ENCODE data around the gene SCAMP4. TPM values are rescaled to one million over a fixed set of nuclear protein-coding genes. Genes with fewer than 3 reads are reported as not detected.
"Not testable (repeated sequence)": the region's sequence is repeated elsewhere in the genome, so short reads cannot be mapped to it uniquely, and the experiment has no call there.

The SCAMP4 gene
- total RNA-seq, 1 experiment from 2014 or later: 63.3 TPM

GRCh38 chr19:1876496-1877279 lies 28.5 kb upstream of the SCAMP4 start:
- H3K27me3 ChIP-seq (ENCODE audit: insufficient read depth, low read length); H2AFZ ChIP-seq (ENCODE audit: low read depth, low read length, poor library complexity, severe bottlenecking); H3K9me2 ChIP-seq (ENCODE audit: insufficient read depth); RAD21 ChIA-PET (ENCODE audit: low non-redundant PET in 1 of 2, low total read pairs in 2 of 2, uncharacterized antibody in 2 of 2, unreplicated experiment in 2 of 2); DNase-seq (ENCODE audit: low read depth, low spot score); BruUV-seq (replicated peaks); H3K9me3 ChIP-seq (ENCODE audit: control insufficient read depth in 1 of 2, insufficient read depth in 1 of 2, low read depth in 1 of 2, low read length in 2 of 2); H3K36me3 ChIP-seq (ENCODE audit: control insufficient read depth in 1 of 2, insufficient read depth in 2 of 2, low read length in 2 of 2); intact Hi-C loops (cut with micrococcal nuclease): not testable (repeated sequence)
- peak overlapping the region; percentile 95 for H3K9ac ChIP-seq (ENCODE audit: low read length)
- CTCF ChIA-PET: interaction anchor here (0.7 to 3.3 kb wide), 4 partner anchors 10 to 53 kb away, joined by 3 to 12 read pairs (median 3); no protein-coding TSS in a partner anchor
- peaks cover 12 to 20% of the 10 kb centered on the region in 2 experiments for H3K4me1 ChIP-seq (ENCODE audit: control insufficient read depth in 1 of 2, insufficient read depth in 2 of 2, low read length in 2 of 2)
- ATAC-seq: peak; percentile 53
- H3K4me3 ChIP-seq (replicated peaks in 1 of 2; ENCODE audit: low read depth in 1 of 2, low read length in 2 of 2): peak overlapping the region; percentile 76 to 95
- TF ChIP-seq CTCF (IDR thresholded peaks at IDR 0.05 in 2 of 3, conservative IDR thresholded peaks at IDR 0.05 in 1 of 3; ENCODE audit: borderline replicate concordance in 1 of 3, insufficient read depth in 1 of 3, low read depth in 2 of 3, low read length in 2 of 3): peak in 1 of 3 experiments; percentile 30; a peak in 2 of 6 replicates
- H3K79me2 ChIP-seq (ENCODE audit: insufficient read depth, low read length): peaks cover 50% of the 10 kb centered on the region
- peak overlapping the region; percentile 98 for H3K4me2 ChIP-seq (ENCODE audit: low read length)
- POLR2A ChIA-PET: interaction anchor here (0.8 to 1.1 kb wide), 4 partner anchors 10 to 29 kb away, joined by 3 to 10 read pairs (median 5); partner anchors contain the start of genes ADAT3 and SCAMP4
- peaks cover 11% of the 10 kb centered on the region; the same call in 1 of the 2 replicates for H4K20me1 ChIP-seq (ENCODE audit: insufficient read depth)
- H3K27ac ChIP-seq (ENCODE audit: low read depth, low read length): peak overlapping the region; percentile 95

GRCh38 chr19:1877280-1877660 lies 27.9 kb upstream of the SCAMP4 start:
- Histone ChIP-seq H3K79me2 (ENCODE audit: insufficient read depth, low read length) (peaks cover 53% of the 10 kb centered on the region), H4K20me1 (ENCODE audit: insufficient read depth) (peaks cover 11% of the 10 kb centered on the region; the same call in 1 of the 2 replicates), H3K4me1 (ENCODE audit: control insufficient read depth in 1 of 2, insufficient read depth in 2 of 2, low read length in 2 of 2) (peaks cover 12 to 20% of the 10 kb centered on the region in 2 experiments)
- DNase-seq (ENCODE audit: low read depth, low spot score); H3K27me3 ChIP-seq (ENCODE audit: insufficient read depth, low read length); H3K9me3 ChIP-seq (ENCODE audit: control insufficient read depth in 1 of 2, insufficient read depth in 1 of 2, low read depth in 1 of 2, low read length in 2 of 2); H3K9me2 ChIP-seq (ENCODE audit: insufficient read depth); intact Hi-C loops (cut with micrococcal nuclease); H3K4me3 ChIP-seq (replicated peaks in 1 of 2; ENCODE audit: low read depth in 1 of 2, low read length in 2 of 2); H3K4me2 ChIP-seq (ENCODE audit: low read length); H3K36me3 ChIP-seq (ENCODE audit: control insufficient read depth in 1 of 2, insufficient read depth in 2 of 2, low read length in 2 of 2); H3K9ac ChIP-seq (ENCODE audit: low read length); BruUV-seq (replicated peaks); RAD21 ChIA-PET (ENCODE audit: low non-redundant PET in 1 of 2, low total read pairs in 2 of 2, uncharacterized antibody in 2 of 2, unreplicated experiment in 2 of 2); H3K27ac ChIP-seq (ENCODE audit: low read depth, low read length); H2AFZ ChIP-seq (ENCODE audit: low read depth, low read length, poor library complexity, severe bottlenecking); ATAC-seq; POLR2A ChIA-PET: not testable (repeated sequence)
- CTCF ChIA-PET: interaction anchor here (3.3 kb wide), 1 partner anchor 13 kb away, joined by 12 read pairs; no protein-coding TSS in a partner anchor

GRCh38 chr19:1878583-1878982 lies 26.6 kb upstream of the SCAMP4 start:
- BruUV-seq (replicated peaks); intact Hi-C loops (cut with micrococcal nuclease): not testable (repeated sequence)

GRCh38 chr19:1879982-1880381 lies 25.2 kb upstream of the SCAMP4 start:
- H3K4me1 ChIP-seq (ENCODE audit: control insufficient read depth in 1 of 2, insufficient read depth in 2 of 2, low read length in 2 of 2): peaks cover 14 to 31% of the 10 kb centered on the region in 2 experiments; a peak in 3 of 4 replicates
- POLR2A ChIA-PET; H3K9me2 ChIP-seq (ENCODE audit: insufficient read depth); H2AFZ ChIP-seq (ENCODE audit: low read depth, low read length, poor library complexity, severe bottlenecking); CTCF ChIA-PET; H3K4me2 ChIP-seq (ENCODE audit: low read length); H3K9ac ChIP-seq (ENCODE audit: low read length); H3K36me3 ChIP-seq (ENCODE audit: control insufficient read depth in 1 of 2, insufficient read depth in 2 of 2, low read length in 2 of 2); DNase-seq (ENCODE audit: low read depth, low spot score); H4K20me1 ChIP-seq (ENCODE audit: insufficient read depth); intact Hi-C loops (cut with micrococcal nuclease); H3K27ac ChIP-seq (ENCODE audit: low read depth, low read length); RAD21 ChIA-PET (ENCODE audit: low non-redundant PET in 1 of 2, low total read pairs in 2 of 2, uncharacterized antibody in 2 of 2, unreplicated experiment in 2 of 2); H3K27me3 ChIP-seq (ENCODE audit: insufficient read depth, low read length); H3K9me3 ChIP-seq (ENCODE audit: control insufficient read depth in 1 of 2, insufficient read depth in 1 of 2, low read depth in 1 of 2, low read length in 2 of 2); BruUV-seq (replicated peaks); ATAC-seq; H3K4me3 ChIP-seq (replicated peaks in 1 of 2; ENCODE audit: low read depth in 1 of 2, low read length in 2 of 2): not testable (repeated sequence)
- H3K79me2 ChIP-seq (ENCODE audit: insufficient read depth, low read length): peaks cover 53% of the 10 kb centered on the region

More at GRCh38 chr19:1878583-1878982, 26.6 kb upstream of the SCAMP4 start:
- H3K27me3 ChIP-seq (ENCODE audit: insufficient read depth, low read length); H3K4me2 ChIP-seq (ENCODE audit: low read length); H2AFZ ChIP-seq (ENCODE audit: low read depth, low read length, poor library complexity, severe bottlenecking); CTCF ChIA-PET; H3K9me2 ChIP-seq (ENCODE audit: insufficient read depth); POLR2A ChIA-PET; ATAC-seq; H3K36me3 ChIP-seq (ENCODE audit: control insufficient read depth in 1 of 2, insufficient read depth in 2 of 2, low read length in 2 of 2); H3K4me3 ChIP-seq (replicated peaks in 1 of 2; ENCODE audit: low read depth in 1 of 2, low read length in 2 of 2); H3K9me3 ChIP-seq (ENCODE audit: control insufficient read depth in 1 of 2, insufficient read depth in 1 of 2, low read depth in 1 of 2, low read length in 2 of 2); RAD21 ChIA-PET (ENCODE audit: low non-redundant PET in 1 of 2, low total read pairs in 2 of 2, uncharacterized antibody in 2 of 2, unreplicated experiment in 2 of 2); DNase-seq (ENCODE audit: low read depth, low spot score); H3K9ac ChIP-seq (ENCODE audit: low read length); H3K27ac ChIP-seq (ENCODE audit: low read depth, low read length): not testable (repeated sequence)
- H3K4me1 ChIP-seq (ENCODE audit: control insufficient read depth in 1 of 2, insufficient read depth in 2 of 2, low read length in 2 of 2): peaks cover 15 to 33% of the 10 kb centered on the region in 2 experiments
- H4K20me1 ChIP-seq (ENCODE audit: insufficient read depth): peaks cover 11% of the 10 kb centered on the region; the same call in 1 of the 2 replicates
- H3K79me2 ChIP-seq (ENCODE audit: insufficient read depth, low read length): peaks cover 53% of the 10 kb centered on the region

Data from HCT116 (cell line).